ENCODE data around the gene PLPP6.

DNA sequence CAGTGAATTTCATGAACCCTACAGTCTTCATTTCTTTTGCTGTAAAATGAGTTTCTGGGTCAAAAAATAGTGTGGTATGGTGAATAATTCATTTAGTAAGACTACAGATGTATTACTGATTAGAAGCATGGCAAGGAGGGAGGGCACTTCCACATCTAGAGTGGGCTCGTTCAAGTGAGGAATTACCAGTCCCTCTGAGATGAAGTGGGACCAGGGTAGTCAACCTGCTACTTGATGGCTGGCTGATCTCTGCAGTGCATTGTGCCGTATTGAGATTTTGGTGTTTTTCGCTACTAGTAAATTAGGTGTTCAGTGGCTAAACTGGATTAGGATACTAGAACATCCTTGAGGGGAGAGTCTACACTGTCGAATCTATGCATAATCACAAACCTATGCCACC is 28.1 kb downstream of the PLPP6 start:
- TF ChIP-seq, protein P1, sequence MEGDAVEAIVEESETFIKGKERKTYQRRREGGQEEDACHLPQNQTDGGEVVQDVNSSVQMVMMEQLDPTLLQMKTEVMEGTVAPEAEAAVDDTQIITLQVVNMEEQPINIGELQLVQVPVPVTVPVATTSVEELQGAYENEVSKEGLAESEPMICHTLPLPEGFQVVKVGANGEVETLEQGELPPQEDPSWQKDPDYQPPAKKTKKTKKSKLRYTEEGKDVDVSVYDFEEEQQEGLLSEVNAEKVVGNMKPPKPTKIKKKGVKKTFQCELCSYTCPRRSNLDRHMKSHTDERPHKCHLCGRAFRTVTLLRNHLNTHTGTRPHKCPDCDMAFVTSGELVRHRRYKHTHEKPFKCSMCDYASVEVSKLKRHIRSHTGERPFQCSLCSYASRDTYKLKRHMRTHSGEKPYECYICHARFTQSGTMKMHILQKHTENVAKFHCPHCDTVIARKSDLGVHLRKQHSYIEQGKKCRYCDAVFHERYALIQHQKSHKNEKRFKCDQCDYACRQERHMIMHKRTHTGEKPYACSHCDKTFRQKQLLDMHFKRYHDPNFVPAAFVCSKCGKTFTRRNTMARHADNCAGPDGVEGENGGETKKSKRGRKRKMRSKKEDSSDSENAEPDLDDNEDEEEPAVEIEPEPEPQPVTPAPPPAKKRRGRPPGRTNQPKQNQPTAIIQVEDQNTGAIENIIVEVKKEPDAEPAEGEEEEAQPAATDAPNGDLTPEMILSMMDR (IDR thresholded peaks at IDR 0.05) = no peak
- no peak for TF ChIP-seq POLR2A (IDR thresholded peaks at IDR 0.05)
